HCT116 (cell line): ENCODE measurements around the gene WWOX. TPM values are rescaled to one million over a fixed set of nuclear protein-coding genes. Genes with fewer than 3 reads are reported as not detected.

Experiments
- ATAC-seq: fragments of 200-7000 bp; cut with Tn5 transposase; 2 replicates; pipeline ENCODE4 v1.9.1; 2020; ENCODE audit warnings: mild to moderate bottlenecking, moderate library complexity
- BruUV-seq: library from RNA; stranded (reverse); fragments of 400-500 nt; replicated peaks from 2 replicates; lab custom pipeline; 2021; lab: Mats Ljungman, UMichigan
- CTCF ChIA-PET: fragments of 300-600 bp; sonication (Branson Sonifier 250); formaldehyde crosslinking; loops from one replicate; lab custom pipeline; 2021; ENCODE audit warnings: antibody characterized with exemption; lab: Charles Lee
- POLR2A ChIA-PET: fragments of 300-600, 350-600 bp; sonication (Branson Sonifier 250); formaldehyde crosslinking; loops from one replicate; lab custom pipeline; 2021; ENCODE audit warnings: antibody characterized with exemption; lab: Charles Lee
- RAD21 ChIA-PET, 2 experiments: fragments of 300-600 bp; sonication (Branson Sonifier 250); formaldehyde crosslinking; loops; one replicate each; lab custom pipeline; 2023; ENCODE audit warnings: low total read pairs in 2 of 2; ENCODE audit not compliant: uncharacterized antibody in 2 of 2, unreplicated experiment in 2 of 2, low non-redundant PET in 1 of 2; lab: Charles Lee
- DNase-seq: peaks from one replicate; pipeline ENCODE4 v3.0.0-alpha.2; 2010; ENCODE audit warnings: low read depth, low spot score
- H2AFZ ChIP-seq: fragments of 200-600 bp; shearing (Covaris generic), sonication (generic); 2 replicates; pipeline ENCODE4 v1.6.1; 2017; ENCODE audit warnings: low read depth, mixed run types, mixed read lengths, antibody characterized with exemption, low read length; ENCODE audit not compliant: poor library complexity, severe bottlenecking
- H3K27ac ChIP-seq: 2 replicates; pipeline ENCODE4 v1.5.1; 2012; ENCODE audit warnings: low read depth, low read length
- H3K27me3 ChIP-seq: fragments of 200-600 bp; sonication (generic); 2 replicates; pipeline ENCODE4 v1.6.1; 2016; ENCODE audit warnings: mixed run types, low read length, mixed read lengths; ENCODE audit not compliant: insufficient read depth
- H3K36me3 ChIP-seq, 2 experiments: fragments of 200-500 bp in 1 of 2; fragments of 200-600 bp in 1 of 2; sonication (Bioruptor generic) in 1 of 2; sonication (generic) in 1 of 2; 2 replicates each; pipeline versions ENCODE4 v1.5.1 to v1.6.1; 2014 to 2016; ENCODE audit warnings: low read length in 2 of 2, inconsistent platforms in 1 of 2, mixed read lengths in 1 of 2, mixed run types in 1 of 2; ENCODE audit not compliant: insufficient read depth in 2 of 2, control insufficient read depth in 1 of 2
- H3K4me1 ChIP-seq, 2 experiments: fragments of 200-600 bp in 1 of 2; sonication (generic) in 1 of 2; 2 replicates each; pipeline versions ENCODE4 v1.5.1 to v1.6.1; 2012 to 2017; ENCODE audit warnings: low read length in 2 of 2, inconsistent platforms in 1 of 2, mild to moderate bottlenecking in 1 of 2, mixed read lengths in 1 of 2, mixed run types in 1 of 2, moderate library complexity in 1 of 2; ENCODE audit not compliant: insufficient read depth in 2 of 2, control insufficient read depth in 1 of 2
- H3K4me2 ChIP-seq: fragments of 200-600 bp; sonication (generic); 2 replicates; pipeline ENCODE4 v1.6.1; 2017; ENCODE audit warnings: mixed run types, low read length, mixed read lengths
- H3K4me3 ChIP-seq, 2 experiments: fragments of 200-600 bp in 1 of 2; sonication (generic) in 1 of 2; replicated peaks in 1 of 2; 2 replicates each; pipeline ENCODE4 v1.5.1; 2011 to 2016; ENCODE audit warnings: low read length in 2 of 2, control low read depth in 1 of 2, low read depth in 1 of 2, mild to moderate bottlenecking in 1 of 2, mixed read lengths in 1 of 2, mixed run types in 1 of 2
- H3K79me2 ChIP-seq: fragments of 200-600 bp; sonication (generic); 2 replicates; pipeline ENCODE4 v1.6.1; 2017; ENCODE audit warnings: mild to moderate bottlenecking, mixed run types, low read length, moderate library complexity, mixed read lengths; ENCODE audit not compliant: insufficient read depth
- H3K9ac ChIP-seq: fragments of 200-600 bp; sonication (generic); 2 replicates; pipeline ENCODE4 v1.6.1; 2016; ENCODE audit warnings: low read length, mixed read lengths
- H3K9me2 ChIP-seq: fragments of 200-600 bp; sonication (generic), shearing (Covaris generic); 2 replicates; pipeline ENCODE4 v1.6.1; 2017; ENCODE audit warnings: mixed run types, mild to moderate bottlenecking, moderate library complexity; ENCODE audit not compliant: insufficient read depth
- H3K9me3 ChIP-seq, 2 experiments: fragments of 200-500 bp in 1 of 2; fragments of 200-600 bp in 1 of 2; sonication (Bioruptor generic) in 1 of 2; sonication (generic) in 1 of 2; 2 replicates each; pipeline ENCODE4 v1.6.1; 2014 to 2017; ENCODE audit warnings: low read length in 2 of 2, mixed read lengths in 2 of 2, inconsistent platforms in 1 of 2, low read depth in 1 of 2, mild to moderate bottlenecking in 1 of 2, mixed run types in 1 of 2, moderate library complexity in 1 of 2; ENCODE audit not compliant: control insufficient read depth in 1 of 2, insufficient read depth in 1 of 2
- H4K20me1 ChIP-seq: fragments of 200-600 bp; sonication (generic), shearing (Covaris generic); 2 replicates; pipeline ENCODE4 v1.6.1; 2017; ENCODE audit warnings: mixed run types, mild to moderate bottlenecking, moderate library complexity; ENCODE audit not compliant: insufficient read depth
- EGR1 ChIP-seq: IDR thresholded peaks from 2 replicates; pipeline ENCODE4 v1.6.1; 2012; ENCODE audit warnings: low read depth
- ELF1 ChIP-seq: IDR thresholded peaks from 2 replicates; pipeline ENCODE4 v1.6.1; 2012; ENCODE audit warnings: low read depth, borderline replicate concordance
- EZH2 ChIP-seq: fragments of 200-600 bp; sonication (generic); IDR thresholded peaks from 2 replicates; pipeline ENCODE4 v1.6.1; 2017; ENCODE audit warnings: antibody characterized with exemption, mixed run types
- JUND ChIP-seq: IDR thresholded peaks from 2 replicates; pipeline ENCODE4 v1.6.1; 2012
- POLR2AphosphoS5 ChIP-seq: IDR thresholded peaks from 2 replicates; pipeline ENCODE4 v1.6.1; 2011; ENCODE audit warnings: mild to moderate bottlenecking, low read depth, low read length, moderate library complexity
- REST ChIP-seq: IDR thresholded peaks from 2 replicates; pipeline ENCODE4 v1.6.1; 2012; ENCODE audit warnings: low read depth
- SIN3A ChIP-seq: IDR thresholded peaks from 2 replicates; pipeline ENCODE4 v1.6.1; 2012; ENCODE audit warnings: low read depth
- TCF7L2 ChIP-seq: IDR thresholded peaks from 2 replicates; pipeline ENCODE4 v1.7.0; 2011; ENCODE audit warnings: borderline replicate concordance, inconsistent platforms; ENCODE audit not compliant: insufficient read depth, insufficient read length; ENCODE audit errors: extremely low read depth
- YY1 ChIP-seq: IDR thresholded peaks from 2 replicates; pipeline ENCODE4 v1.6.1; 2011; ENCODE audit warnings: low read length, low read depth, moderate library complexity, mild to moderate bottlenecking; ENCODE audit not compliant: insufficient replicate concordance; ENCODE audit errors: extremely low read depth
- ZBTB33 ChIP-seq: IDR thresholded peaks from 2 replicates; pipeline ENCODE4 v1.6.1; 2011; ENCODE audit warnings: mild to moderate bottlenecking, low read length, moderate library complexity; ENCODE audit not compliant: insufficient replicate concordance; ENCODE audit errors: extremely low read depth
- intact Hi-C: fragments of 100-400 bp; cut with micrococcal nuclease; formaldehyde crosslinking; loops from 2 replicates; pipeline ENCODE4 v1.10.0; 2022
- total RNA-seq: library from RNA; stranded (reverse); gene quantifications from one replicate; pipeline ENCODE4 v1.2.1, GENCODE V29; 2021; ENCODE audit not compliant: unreplicated experiment
- TF ChIP-seq, protein P1 (sequence below): IDR thresholded peaks from 2 replicates; pipeline ENCODE4 v1.6.1; 2012
- TF ChIP-seq, protein P2 (sequence below), 3 experiments: fragments of 200-600 bp in 1 of 3; sonication (generic) in 1 of 3; IDR thresholded peaks in 2 of 3; conservative IDR thresholded peaks in 1 of 3; 2 replicates each; pipeline ENCODE4 v1.5.1; 2012 to 2017; ENCODE audit warnings: low read depth in 2 of 3, low read length in 2 of 3, antibody characterized with exemption in 1 of 3, borderline replicate concordance in 1 of 3, control low read depth in 1 of 3, mild to moderate bottlenecking in 1 of 3, mixed read lengths in 1 of 3, mixed run types in 1 of 3, moderate library complexity in 1 of 3; ENCODE audit not compliant: insufficient read depth in 1 of 3

Gene WWOX
- total RNA-seq, 1 experiment from 2014 or later = 13.7 TPM

DNA sequence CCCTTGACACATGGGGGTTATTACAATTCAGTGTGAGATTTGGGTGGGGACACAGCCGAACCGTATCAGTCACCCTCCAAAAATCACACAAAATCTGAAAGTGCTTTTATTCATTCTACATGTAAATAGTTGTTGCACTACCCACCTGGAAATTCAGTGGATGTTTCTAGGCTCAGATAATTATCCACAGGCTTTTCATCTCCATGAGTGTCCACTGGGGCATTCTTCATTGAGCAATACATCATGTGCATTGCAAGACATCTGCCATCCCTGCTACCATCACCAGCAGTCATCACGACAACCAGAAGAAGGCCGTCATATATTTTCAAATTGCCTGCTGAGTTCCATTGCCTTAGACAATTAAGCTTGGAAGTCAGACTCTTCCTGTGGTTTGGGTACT, 330.8 kb downstream of the WWOX start:
- ATAC-seq = no peak
- RAD21 ChIA-PET = no interaction called here
- Histone ChIP-seq H3K27ac (no peak overlapping the region), H3K9me3 (no peaks in the 10 kb centered on the region), H3K4me3 (no peak overlapping the region)
- no TSS peak for BruUV-seq
- TF ChIP-seq SIN3A (no peak), EGR1 (no peak), EZH2 (no peak), POLR2AphosphoS5 (no peak), JUND (no peak), ELF1 (no peak), ZBTB33 (no peak), REST (no peak), TCF7L2 (no peak), YY1 (no peak)
- TF ChIP-seq, protein P1, sequence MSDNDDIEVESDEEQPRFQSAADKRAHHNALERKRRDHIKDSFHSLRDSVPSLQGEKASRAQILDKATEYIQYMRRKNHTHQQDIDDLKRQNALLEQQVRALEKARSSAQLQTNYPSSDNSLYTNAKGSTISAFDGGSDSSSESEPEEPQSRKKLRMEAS = no peak
- TF ChIP-seq, protein P2, sequence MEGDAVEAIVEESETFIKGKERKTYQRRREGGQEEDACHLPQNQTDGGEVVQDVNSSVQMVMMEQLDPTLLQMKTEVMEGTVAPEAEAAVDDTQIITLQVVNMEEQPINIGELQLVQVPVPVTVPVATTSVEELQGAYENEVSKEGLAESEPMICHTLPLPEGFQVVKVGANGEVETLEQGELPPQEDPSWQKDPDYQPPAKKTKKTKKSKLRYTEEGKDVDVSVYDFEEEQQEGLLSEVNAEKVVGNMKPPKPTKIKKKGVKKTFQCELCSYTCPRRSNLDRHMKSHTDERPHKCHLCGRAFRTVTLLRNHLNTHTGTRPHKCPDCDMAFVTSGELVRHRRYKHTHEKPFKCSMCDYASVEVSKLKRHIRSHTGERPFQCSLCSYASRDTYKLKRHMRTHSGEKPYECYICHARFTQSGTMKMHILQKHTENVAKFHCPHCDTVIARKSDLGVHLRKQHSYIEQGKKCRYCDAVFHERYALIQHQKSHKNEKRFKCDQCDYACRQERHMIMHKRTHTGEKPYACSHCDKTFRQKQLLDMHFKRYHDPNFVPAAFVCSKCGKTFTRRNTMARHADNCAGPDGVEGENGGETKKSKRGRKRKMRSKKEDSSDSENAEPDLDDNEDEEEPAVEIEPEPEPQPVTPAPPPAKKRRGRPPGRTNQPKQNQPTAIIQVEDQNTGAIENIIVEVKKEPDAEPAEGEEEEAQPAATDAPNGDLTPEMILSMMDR (IDR thresholded peaks at IDR 0.05 in 2 of 3, conservative IDR thresholded peaks at IDR 0.05 in 1 of 3; ENCODE audit: borderline replicate concordance in 1 of 3, insufficient read depth in 1 of 3, low read depth in 2 of 3, low read length in 2 of 3) = no peak
- TF ChIP-seq, all 23 proteins: peak for 0
- no peak overlapping the region for H2AFZ ChIP-seq
- no peaks in the 10 kb centered on the region for H3K27me3 ChIP-seq
- no peaks in the 10 kb centered on the region for H3K79me2 ChIP-seq
- no peak overlapping the region for H3K4me2 ChIP-seq
- no peaks in the 10 kb centered on the region for H3K4me1 ChIP-seq
- DNase-seq = no peak
- POLR2A ChIA-PET = no interaction called here
- CTCF ChIA-PET = no interaction called here
- H4K20me1 ChIP-seq = no peaks in the 10 kb centered on the region
- no peaks in the 10 kb centered on the region for H3K9me2 ChIP-seq
- intact Hi-C loops = no loop called here
- no peaks in the 10 kb centered on the region for H3K36me3 ChIP-seq
- no peak overlapping the region for H3K9ac ChIP-seq
